Sciatic nerve (tissue), 2 donors: Measurements from ENCODE around the gene SLC27A2. TPM values are rescaled to one million over a fixed set of nuclear protein-coding genes. Genes with fewer than 3 reads are reported as not detected.
"Not testable (repeated sequence)": the region's sequence is repeated elsewhere in the genome, so short reads cannot be mapped to it uniquely, and the experiment has no call there.

ENCODE experiments used
- ATAC-seq: fragments of 200-7000 bp; cut with Tn5 transposase; one replicate; pipeline ENCODE4 v1.9.1; 2020; ENCODE audit warnings: mild to moderate bottlenecking, moderate library complexity
- DNase-seq: peaks from one replicate; pipeline ENCODE4 v3.0.0-alpha.2; 2020; ENCODE audit warnings: low spot score
- intact Hi-C: fragments of 100-400 bp; cut with DNase I; formaldehyde crosslinking; loops from one replicate; pipeline ENCODE4 v1.14.2; 2022
- total RNA-seq: library from RNA; stranded (reverse); fragmentation: NEBNext Ultra II Directional; extraction: Animal tissue kit (Norgen Biotek cat#: 25700); gene quantifications from one replicate; pipeline ENCODE4 v1.2.1, GENCODE V29; 2021
- donor health status: DM: no; HTN: no; CAD: no.
- donor health status: DM: no; HTN: no; CAD: no.

The SLC27A2 gene
- total RNA-seq, 1 donor from 2014 or later = 0.36 TPM

GRCh38 chr15:50186752-50187151 lies 4.8 kb downstream of the SLC27A2 start:
- no peak for ATAC-seq
- intact Hi-C loops = no loop called here
- no peak for DNase-seq

GRCh38 chr15:50187525-50187924 lies 5.5 kb downstream of the SLC27A2 start:
- DNase-seq (no peak), ATAC-seq (no peak)
- intact Hi-C loops = no loop called here

GRCh38 chr15:50187997-50188396 lies 6.0 kb downstream of the SLC27A2 start:
- ATAC-seq = no peak
- intact Hi-C loops = no loop called here

GRCh38 chr15:50188793-50189192 lies 6.8 kb downstream of the SLC27A2 start:
- intact Hi-C loops, ATAC-seq, DNase-seq: not testable (repeated sequence)

More at GRCh38 chr15:50187997-50188396, 6.0 kb downstream of the SLC27A2 start:
- DNase-seq = no peak

- DNase-seq = no peak
- ATAC-seq = no peak
- intact Hi-C loops = no loop called here
Observed at GRCh38 chr15:50189633-50190032, 7.6 kb downstream of the SLC27A2 start.

GRCh38 chr15:50190166-50190570 lies 8.2 kb downstream of the SLC27A2 start:
- DNase-seq (no peak), ATAC-seq (no peak)
- intact Hi-C loops = no loop called here

GRCh38 chr15:50190723-50191122 lies 8.7 kb downstream of the SLC27A2 start:
- DNase-seq (no peak), ATAC-seq (no peak)
- intact Hi-C loops = no loop called here

GRCh38 chr15:50192164-50192563 lies 10.2 kb downstream of the SLC27A2 start:
- intact Hi-C loops = no loop called here
- no peak for ATAC-seq
- no peak for DNase-seq

- ATAC-seq (no peak), DNase-seq (no peak)
- intact Hi-C loops = no loop called here
Observed at GRCh38 chr15:50192926-50193620, 11.1 kb downstream of the SLC27A2 start.

- intact Hi-C loops = no loop called here
- DNase-seq (no peak), ATAC-seq (no peak)
Observed at GRCh38 chr15:50202003-50202402, 20.0 kb downstream of the SLC27A2 start.

- intact Hi-C loops = no loop called here
- DNase-seq (no peak), ATAC-seq (no peak)
Observed at GRCh38 chr15:50206020-50206419, 24.0 kb downstream of the SLC27A2 start.

GRCh38 chr15:50209809-50210208 lies 27.8 kb downstream of the SLC27A2 start:
- no peak for ATAC-seq
- no peak for DNase-seq
- intact Hi-C loops = no loop called here

GRCh38 chr15:50210462-50211157 lies 28.6 kb downstream of the SLC27A2 start:
- ATAC-seq (no peak), DNase-seq (no peak)
- intact Hi-C loops = no loop called here

GRCh38 chr15:50218291-50218690 lies 36.3 kb downstream of the SLC27A2 start:
- no peak for ATAC-seq
- intact Hi-C loops = no loop called here
- no peak for DNase-seq

- ATAC-seq (no peak), DNase-seq (no peak)
- intact Hi-C loops = no loop called here
Observed at GRCh38 chr15:50218691-50219090, 36.7 kb downstream of the SLC27A2 start.

- DNase-seq = no peak
- intact Hi-C loops = no loop called here
- no peak for ATAC-seq
Observed at GRCh38 chr15:50219820-50220219, 37.8 kb downstream of the SLC27A2 start.

GRCh38 chr15:50222181-50222580 lies 40.2 kb downstream of the SLC27A2 start:
- no peak for DNase-seq
- intact Hi-C loops = no loop called here
- no peak for ATAC-seq

GRCh38 chr15:50224606-50225005 lies 42.6 kb downstream of the SLC27A2 start:
- intact Hi-C loops = no loop called here
- ATAC-seq (no peak), DNase-seq (no peak)

- DNase-seq (no peak), ATAC-seq (no peak)
- intact Hi-C loops = no loop called here
Observed at GRCh38 chr15:50225057-50225456, 43.1 kb downstream of the SLC27A2 start.

GRCh38 chr15:50225938-50226337 lies 43.9 kb downstream of the SLC27A2 start:
- DNase-seq = no peak
- ATAC-seq = no peak
- intact Hi-C loops = no loop called here

GRCh38 chr15:50227076-50227475 lies 45.1 kb downstream of the SLC27A2 start:
- DNase-seq (no peak), ATAC-seq (no peak)
- intact Hi-C loops = no loop called here
